NCI-H128 (cell line): Measurements from ENCODE around the gene PGGT1B.
"Not testable (repeated sequence)": the region's sequence is repeated elsewhere in the genome, so short reads cannot be mapped to it uniquely, and the experiment has no call there.

Experiments
- DNase-seq: peaks from one replicate; lab custom pipeline; 2025; ENCODE audit not compliant: unreplicated experiment; lab: John Stamatoyannopoulos, UW

Gene PGGT1B

DNA sequence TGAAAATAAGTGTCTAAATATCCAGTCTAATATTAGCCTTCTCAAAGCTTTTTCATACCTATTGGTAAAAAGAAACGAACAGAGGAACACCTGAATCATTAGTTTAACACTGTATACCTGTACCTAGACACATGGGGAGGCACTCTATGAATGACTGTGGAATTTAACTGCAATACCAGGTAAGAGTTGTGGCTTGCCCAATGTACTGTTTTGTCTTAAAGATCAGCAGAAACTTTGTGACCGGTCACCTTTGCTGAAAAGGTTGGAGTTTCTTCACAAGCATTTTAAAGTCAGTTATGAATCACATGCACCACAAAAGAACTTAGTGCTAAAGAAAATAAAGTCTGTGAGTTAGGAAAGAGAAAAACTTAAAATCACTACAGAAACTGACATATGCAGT is 2.4 kb downstream of the PGGT1B start:
- no peak for DNase-seq

DNA sequence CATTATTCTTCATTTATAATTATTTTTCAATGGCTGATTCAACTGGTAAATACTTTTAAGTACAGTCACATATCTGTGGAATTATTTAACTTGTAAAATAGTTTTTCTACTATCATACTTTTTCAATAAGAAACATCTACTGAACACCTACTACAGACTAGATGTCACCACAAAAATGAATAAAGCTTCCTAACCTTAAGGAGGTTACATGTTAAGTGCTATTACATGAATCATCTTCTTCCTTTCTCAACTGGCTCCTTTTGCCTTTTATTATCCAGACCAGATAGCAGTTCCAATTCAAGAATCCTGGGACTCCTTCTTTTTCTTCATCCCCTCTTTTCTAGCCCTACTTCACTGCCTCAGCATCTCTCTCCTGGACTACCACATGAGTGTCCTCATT is 4.7 kb downstream of the PGGT1B start:
- DNase-seq, result no peak

DNA sequence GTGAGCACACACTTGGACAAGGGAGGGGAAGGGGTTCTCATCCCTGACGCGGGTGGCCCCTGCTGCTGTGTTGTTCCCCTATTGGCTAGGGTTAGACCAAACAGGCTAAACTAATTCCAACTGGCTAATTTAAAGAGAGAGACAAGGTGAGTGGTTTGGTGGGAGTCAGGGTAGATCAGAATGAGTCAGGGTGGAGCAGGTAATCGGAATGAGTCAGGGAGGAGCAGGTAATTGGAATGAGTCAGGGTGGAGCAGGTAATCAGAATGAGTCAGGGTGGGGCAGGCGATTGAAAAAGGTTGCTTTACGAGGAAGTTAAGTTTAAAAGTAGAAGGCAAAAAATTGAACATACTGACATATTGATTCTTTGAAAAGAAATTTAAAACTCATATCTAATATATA is 13.3 kb downstream of the PGGT1B start:
- DNase-seq, result not testable (repeated sequence)

DNA sequence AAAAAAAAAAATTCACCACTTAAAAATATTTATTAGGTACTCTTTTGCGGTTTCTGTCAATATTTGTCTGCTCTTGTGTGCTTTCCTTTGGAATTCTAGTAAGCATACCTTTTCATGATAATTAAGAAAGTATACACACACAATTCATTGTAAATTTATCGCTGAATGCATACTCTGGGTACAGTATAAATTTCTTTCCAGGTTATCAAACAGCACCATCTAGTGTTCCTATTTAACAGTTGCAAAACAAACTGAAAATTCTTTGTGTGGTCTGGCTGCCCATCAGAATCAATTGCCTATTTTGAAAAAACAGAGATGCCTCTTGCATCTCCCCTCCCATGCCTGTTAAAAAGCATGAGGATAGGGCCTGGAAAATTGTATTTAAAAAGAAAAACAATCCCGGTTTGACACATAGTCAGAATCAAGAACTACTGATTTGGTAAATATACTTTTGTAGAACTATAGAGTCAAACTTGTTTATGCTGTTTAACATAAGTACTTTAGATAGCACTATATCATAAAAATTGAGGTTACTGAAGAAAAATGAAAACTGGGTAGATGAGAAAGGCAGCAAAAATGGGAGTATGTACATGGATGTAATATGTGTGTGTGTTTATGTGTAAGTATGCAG is 16.2 kb downstream of the PGGT1B start:
- DNase-seq, result no peak

DNA sequence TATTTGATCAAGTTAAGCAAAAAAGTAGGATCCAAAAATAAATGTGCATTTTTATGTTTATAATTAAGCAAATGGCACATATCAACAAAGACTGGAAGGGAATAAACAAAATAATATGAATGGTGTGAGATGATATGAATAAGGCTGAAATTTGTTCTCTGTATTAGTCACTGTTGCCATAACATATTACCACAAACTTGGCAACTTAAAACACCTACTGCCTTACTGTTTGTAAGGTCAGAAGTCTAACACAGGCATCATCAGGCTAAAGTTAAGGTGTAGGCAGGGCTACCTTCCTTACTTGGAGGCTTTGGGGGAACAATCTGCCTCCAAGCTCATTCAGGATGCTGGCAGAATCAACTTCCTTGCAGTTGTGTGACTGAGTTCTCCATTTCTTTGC is 19.3 kb downstream of the PGGT1B start:
- DNase-seq, result no peak

DNA sequence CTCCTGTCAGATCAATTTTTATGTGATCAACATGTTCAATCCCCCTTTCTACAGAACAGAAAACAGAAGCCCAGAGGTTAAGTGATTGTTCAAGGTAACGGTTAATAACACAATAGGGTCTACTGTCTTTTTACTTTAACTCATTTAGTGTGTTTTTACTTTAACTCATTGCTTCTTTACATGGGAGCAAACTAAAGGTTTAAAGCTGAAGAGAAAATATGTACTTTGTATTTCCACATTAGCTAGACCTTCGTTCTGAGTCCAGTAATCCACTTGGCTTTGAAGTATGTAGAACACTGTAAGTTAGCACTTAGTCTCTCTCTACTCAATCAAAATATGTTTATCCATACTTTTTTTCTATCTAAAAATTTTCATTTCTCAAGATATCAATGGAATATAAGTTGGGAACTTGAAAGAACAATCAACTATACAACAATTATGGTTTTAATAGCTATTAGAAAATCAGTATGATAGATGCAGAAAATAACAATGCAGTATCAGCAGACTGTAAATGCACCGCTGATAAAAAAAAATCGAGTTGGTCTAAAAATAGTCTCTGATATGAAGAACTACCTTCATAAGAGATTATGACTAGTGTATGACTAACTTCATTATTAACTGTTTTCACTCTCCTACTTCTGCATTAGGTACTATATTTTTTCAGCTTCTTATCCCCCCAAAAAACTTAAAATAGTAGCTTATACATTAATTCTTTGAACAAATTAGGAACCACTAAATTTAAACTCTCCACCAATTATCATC is 20.6 kb downstream of the PGGT1B start:
- no peak for DNase-seq

DNA sequence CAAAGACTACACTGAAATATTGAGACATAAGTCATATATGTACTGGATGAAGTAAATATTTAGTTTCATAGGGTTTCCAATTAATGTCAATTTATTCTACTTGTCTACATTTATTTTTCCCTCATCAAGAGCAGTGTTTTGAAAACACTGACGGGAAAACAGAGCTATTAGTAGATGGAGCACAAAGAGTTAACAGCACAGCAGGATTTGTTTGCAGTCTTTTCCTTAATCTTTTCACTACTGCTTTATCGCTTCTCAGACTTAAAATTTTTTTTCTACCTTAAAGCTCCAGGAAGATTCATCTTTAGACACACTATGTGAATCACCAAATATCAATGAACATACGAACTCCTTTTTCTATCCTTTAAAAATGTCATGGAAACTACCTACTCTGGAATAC is 25.6 kb downstream of the PGGT1B start:
- DNase-seq, result no peak

DNA sequence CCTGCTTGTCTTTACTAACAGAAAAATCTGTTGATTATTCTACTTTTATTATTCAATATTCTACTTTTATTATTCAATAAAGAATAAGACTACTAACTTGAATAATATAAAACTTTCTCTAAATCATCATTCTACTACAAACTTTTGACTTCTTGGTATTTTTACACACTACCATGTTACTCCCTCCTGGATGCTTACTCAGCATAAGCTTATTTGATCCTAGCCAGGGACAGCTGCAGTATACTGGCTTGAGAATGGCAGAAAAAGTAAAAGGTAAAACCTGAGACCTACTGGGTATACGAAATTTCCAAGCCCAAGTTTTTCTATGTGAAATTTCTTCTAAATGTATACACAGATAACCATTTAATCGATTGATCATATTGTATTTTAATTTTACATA is 26.1 kb downstream of the PGGT1B start:
- no peak for DNase-seq

DNA sequence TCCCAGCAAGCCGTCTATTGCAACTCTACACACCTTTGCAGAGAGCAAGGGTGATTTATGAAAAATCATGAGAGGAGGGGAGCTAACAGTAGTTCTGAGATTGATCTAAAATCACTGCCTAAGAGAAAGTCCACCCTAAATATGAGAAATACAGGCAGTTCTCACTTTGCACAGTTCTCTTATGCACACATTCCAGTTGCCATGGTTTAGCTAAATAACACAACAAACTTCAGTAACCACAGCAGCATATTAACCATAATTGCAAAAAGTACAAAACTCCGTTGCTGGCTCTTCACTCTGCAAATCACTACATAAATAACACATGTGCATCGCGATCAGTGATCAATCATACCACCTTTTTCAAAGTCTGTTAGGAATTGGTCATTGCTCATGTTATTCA is 31.1 kb downstream of the PGGT1B start:
- DNase-seq, result no peak

DNA sequence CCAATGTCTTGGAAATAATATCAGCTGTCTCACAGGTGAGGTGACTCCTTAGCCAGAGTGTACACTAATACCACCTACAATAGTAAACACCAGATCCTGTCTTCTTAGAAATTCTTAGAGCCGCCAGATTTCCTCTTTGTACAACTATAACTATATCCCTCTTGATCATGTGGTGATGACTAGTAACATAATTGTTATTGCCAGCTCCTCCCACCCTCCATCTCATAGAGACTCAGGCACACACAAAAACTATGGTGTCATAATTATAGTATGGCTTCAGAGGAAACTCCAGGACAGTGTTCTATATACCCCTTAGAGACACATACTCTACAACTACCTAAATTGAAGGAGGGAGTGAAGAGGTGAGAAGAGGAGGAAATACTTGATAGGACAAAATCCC is 33.1 kb downstream of the PGGT1B start:
- DNase-seq, result no peak

DNA sequence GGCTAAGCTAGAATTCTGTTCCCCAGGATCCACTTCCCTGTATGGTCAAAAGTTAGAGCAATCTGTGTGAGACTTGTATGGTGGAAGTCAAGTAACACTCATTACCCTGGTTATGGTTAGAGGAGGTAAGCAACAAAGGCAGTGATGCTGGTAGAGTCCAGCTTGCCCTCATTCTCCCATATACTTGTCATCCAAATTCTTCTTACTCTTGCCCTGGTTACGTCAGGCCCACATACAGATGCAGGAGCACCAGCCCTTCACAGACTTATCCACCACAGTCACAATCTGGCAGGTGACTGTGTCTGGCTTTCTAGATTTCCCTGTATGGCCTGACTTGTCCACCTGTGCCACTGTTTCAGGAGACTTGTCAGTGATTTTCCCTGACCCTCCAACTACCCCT is 35.4 kb downstream of the PGGT1B start:
- no peak for DNase-seq

DNA sequence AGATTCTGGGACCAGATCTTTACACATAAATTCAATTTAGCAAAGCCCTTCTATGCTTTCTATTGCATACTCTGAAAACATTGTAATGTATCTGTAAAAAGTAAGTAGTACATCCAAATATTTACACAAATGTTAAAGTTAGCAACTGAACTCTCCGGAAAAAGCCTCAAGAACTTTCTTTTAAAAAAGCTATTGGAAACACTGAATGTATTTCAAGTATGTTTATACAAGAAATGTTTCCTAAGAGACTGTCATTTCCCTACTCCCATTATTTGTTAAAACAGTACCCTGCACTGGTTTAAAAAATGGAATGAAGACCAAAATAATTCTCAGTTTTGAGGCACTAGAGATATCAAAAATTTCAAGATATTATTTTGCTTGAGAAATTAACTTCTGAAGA is 48.1 kb downstream of the PGGT1B start:
- no peak for DNase-seq

DNA sequence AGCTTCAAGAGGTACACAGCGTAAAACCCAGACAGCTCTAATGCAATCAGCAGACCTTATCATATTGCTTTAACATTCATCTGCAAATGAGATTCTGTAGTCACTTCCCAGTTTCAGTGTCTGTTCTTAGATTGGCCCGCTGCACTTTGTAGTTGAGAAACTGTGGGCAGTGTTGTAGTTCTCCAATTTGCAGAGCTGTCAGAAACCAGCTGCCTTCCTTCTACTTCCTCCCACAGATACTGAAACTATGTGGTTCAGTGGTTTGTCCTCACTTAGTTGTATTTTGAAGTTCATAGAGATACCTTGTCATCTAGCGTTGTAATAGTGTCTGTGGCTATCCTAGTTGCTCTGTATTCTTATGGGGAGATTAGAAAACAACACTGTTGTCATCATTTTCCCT is 53.4 kb downstream of the PGGT1B start:
- no peak for DNase-seq

DNA sequence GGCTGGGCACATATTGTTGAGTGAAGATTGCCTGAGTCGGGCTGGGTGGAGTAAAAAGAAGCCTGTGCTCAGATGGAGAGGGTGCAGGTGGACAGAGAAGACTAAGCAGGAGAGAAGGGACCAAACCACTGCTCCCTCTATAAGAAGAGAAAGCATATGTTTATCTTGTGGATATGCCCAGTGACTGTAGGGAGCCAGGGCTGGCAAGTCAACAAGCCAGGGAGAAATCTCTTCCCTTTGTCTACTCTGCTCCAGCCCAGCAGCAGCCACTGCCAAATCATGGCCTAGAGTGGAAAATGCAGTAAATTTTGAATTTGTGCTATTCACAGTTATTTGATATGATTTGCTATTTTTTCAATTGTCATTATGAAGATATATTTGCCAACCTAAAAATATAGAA is 59.7 kb downstream of the PGGT1B start:
- DNase-seq, result no peak

DNA sequence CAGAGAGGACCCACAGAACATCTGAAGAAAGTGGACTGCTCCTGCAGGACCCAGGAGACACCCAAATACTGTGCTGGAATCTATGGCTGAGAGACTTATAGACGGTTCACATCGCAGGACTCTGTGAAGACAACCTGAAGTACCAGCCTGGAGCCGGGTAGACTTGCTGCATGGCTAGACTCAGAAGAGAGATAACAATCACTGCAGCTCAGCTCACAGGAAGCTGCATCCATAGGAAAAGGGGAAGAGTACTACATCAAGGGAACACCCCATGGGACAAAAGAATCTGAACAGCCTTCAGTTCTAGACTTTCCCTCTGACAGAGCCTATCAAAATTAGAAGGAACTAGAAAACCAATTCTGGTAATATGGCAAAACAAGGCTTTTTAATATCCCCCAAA is 66.5 kb downstream of the PGGT1B start:
- DNase-seq, result no peak

DNA sequence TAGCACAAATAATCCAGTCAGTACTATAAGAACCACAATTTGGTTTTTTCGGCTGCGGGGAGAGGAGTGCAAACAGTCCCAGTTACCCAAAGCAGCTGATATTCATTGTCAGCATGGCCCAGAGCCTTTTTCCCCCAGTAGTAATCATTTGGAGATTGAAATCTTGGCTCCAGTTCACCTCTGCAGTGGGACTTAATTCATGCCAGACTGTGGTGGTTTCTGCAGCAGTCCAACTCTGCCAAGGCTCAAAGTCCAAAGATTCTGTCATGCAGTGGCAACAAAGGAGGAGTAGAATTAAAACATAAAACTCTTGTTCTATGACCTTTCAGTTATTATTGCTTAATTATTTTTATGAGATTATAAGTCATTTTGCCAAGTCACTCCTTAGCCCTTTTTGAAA is 68.0 kb downstream of the PGGT1B start:
- DNase-seq, result no peak

DNA sequence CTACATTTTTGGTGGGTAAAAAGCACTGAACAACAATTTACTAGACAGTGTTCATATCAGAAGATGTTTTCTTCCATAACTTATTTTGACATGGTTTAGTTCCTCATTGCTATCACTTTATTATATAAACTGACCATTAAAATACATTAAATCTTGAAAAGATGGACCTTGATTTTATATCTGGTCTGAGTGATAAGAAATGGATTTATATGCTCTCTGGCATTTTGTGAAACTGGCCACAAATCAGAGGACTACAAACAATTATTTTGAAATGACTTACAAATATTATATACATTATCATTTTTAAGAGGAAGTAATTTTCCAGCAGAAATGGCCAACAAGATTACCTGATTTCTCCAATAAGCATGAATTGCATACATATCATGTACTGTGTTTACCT is 69.4 kb downstream of the PGGT1B start:
- no peak for DNase-seq

DNA sequence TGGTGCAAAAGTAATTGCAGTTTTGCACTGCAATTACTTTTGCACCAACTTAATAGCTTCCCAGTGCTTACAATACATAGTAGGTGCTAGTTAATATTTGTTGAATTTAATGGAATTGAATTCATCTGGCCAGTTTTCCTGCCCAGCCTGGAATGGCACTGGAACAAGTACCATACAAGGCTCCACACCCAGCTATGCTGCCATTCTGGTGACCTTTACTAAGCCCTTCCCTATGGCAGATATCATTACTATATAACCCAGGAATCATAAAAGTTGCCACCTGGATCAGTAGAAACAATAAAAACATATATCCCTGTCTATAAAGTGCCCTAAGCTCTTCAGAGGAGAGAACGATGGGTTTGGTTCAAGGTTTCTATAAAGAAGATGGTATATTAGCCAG is 70.6 kb downstream of the PGGT1B start:
- DNase-seq, result no peak

DNA sequence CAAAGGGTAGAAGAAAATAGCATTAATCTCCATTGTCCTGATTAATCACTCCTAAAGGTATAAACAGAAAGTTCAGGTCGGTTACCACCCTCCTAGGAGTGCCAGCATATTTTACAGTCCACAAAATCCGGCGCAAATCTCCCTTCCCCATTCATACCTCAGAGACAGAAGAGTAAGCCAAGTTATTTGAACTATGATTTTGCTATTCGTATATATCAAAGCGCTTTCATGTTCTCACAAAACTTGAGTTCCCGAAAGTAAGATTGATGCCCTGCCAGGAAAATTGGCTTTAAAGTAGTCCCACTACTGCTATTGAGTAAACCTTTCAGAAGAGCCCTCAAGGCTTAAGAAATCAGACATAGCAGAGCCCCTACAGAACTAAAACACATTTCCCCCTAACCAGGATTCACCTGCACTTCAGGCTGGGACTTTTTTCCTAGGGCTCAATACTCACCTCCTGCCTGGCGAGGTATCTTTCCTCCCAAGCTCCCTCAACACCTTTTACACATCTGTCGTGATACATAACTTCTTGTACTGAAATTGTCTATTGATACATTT is 71.1 kb downstream of the PGGT1B start:
- DNase-seq, result no peak

DNA sequence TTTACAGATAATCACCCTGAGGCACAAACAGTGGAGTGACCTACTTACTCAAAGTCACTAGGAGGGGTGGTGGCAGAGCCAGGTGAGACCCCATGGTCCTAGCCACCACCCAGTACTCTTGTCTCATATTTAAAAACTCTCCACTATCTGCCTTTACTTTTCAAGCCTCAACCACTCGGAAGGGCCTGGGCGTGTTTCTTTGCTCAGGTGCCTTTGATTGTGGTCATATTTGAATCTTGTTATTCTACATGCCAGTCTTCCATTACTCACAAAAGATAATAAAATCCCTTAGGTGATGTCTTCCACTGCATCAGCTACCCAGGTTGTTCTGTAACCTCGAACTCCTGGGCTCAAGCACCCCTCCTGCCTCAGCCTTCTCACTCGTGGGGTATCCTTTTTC is 72.3 kb downstream of the PGGT1B start:
- DNase-seq, result no peak

DNA sequence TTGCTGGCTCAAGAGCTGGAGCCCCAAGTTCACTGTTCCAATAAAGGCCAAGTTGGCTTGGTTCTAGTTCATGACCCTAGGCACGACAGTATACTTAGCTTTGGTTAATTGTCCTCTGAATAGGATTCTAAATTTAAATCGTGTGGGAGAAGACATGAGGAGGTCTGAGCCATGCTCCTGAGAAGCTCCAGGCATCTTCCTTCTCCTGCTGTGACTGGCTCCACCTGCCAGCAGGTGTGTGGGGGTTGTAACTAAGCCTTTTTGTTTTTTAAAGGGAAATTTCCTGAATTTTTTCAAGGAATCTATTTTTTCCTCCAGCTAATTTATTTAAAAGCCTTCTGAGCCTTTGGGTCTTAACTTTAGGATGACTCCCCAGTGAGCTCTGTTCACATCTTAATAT is 72.8 kb downstream of the PGGT1B start:
- no peak for DNase-seq

DNA sequence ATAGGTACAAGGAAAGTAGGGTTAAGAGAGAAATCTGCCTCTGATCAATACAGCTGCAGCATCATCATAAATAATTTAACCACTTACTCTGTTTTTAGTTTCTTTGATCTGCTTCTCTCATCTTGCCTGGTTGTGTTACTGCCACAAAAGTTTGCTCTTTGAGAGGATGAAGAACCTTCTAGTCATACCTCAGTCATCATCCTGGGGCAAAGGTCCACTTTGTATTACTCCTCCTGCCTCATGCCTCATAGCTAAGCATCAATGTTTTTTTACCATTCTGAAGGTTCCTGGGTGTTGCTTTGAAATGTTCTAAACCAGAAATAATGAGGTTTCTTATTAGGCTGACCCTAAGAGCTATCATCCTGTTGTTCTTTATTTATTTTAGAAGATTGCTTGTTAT is 75.9 kb downstream of the PGGT1B start:
- DNase-seq, result no peak

DNA sequence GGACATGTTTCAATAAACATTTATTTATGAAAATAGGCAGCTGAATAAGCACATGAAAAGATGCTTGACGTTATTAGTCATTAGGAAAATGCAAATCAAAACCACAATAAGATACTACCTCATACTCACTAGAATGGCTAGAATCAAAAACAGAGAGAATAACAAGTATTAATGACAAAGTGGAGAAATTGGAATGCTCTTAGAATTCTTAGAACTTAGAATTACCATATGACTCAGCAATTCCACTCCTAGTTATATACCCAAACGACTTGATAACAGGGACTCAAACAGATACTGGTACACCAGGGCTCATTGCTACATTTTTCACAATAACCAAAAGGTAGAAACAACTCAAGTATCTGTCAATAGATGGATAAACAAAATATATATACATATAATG is 77.9 kb downstream of the PGGT1B start:
- no peak for DNase-seq
